ENCODE data around the gene STPG2. TPM values are rescaled to one million over a fixed set of nuclear protein-coding genes. Genes with fewer than 3 reads are reported as not detected.

STPG2 gene
- total and polyA plus RNA-seq, 2 of the 8 experiments (the other 6 are each of a cell fraction or from before 2014, with no cell fraction given) = 0.03 TPM; not detected in 1

DNA sequence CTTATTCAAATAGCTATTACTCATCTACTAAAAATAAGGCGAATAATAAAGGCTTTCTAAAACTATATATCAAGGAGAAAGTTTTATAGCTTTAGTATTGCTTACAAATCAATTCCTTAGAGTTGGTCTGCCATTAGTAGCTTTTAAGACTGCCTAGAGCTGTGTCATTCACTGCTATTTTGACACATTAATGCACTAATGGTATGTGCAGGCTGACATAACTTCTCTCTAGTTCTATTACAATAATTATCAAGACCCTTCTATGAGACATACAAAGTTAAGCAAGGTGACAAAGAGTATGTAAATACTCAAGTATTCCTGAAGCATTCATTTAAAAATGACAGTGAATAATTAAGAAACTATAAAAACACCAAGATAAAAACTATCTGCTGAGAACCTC is 625.3 kb downstream of the STPG2 start (continued):
- TF ChIP-seq, protein P1, sequence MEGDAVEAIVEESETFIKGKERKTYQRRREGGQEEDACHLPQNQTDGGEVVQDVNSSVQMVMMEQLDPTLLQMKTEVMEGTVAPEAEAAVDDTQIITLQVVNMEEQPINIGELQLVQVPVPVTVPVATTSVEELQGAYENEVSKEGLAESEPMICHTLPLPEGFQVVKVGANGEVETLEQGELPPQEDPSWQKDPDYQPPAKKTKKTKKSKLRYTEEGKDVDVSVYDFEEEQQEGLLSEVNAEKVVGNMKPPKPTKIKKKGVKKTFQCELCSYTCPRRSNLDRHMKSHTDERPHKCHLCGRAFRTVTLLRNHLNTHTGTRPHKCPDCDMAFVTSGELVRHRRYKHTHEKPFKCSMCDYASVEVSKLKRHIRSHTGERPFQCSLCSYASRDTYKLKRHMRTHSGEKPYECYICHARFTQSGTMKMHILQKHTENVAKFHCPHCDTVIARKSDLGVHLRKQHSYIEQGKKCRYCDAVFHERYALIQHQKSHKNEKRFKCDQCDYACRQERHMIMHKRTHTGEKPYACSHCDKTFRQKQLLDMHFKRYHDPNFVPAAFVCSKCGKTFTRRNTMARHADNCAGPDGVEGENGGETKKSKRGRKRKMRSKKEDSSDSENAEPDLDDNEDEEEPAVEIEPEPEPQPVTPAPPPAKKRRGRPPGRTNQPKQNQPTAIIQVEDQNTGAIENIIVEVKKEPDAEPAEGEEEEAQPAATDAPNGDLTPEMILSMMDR (IDR thresholded peaks at IDR 0.05; ENCODE audit: control extremely low read depth in 1 of 3, insufficient read depth in 1 of 3, low read depth in 1 of 3, low read length in 3 of 3) = no peak
- TF ChIP-seq EP300 (IDR thresholded peaks at IDR 0.05; ENCODE audit: borderline replicate concordance in 1 of 2, low read depth in 2 of 2, low read length in 2 of 2) = no peak
- TF ChIP-seq EZH2 (IDR thresholded peaks at IDR 0.05; ENCODE audit: low read depth, low read length, severe bottlenecking) = no peak
- no peak for TF ChIP-seq TAF7 (optimal IDR thresholded peaks at IDR 0.05; ENCODE audit: borderline replicate concordance, low read depth, low read length)
- TF ChIP-seq ZNF274 (IDR thresholded peaks at IDR 0.05; ENCODE audit: borderline replicate concordance, extremely low read depth, low read length) = no peak
- no peak for TF ChIP-seq SIN3A (conservative IDR thresholded peaks at IDR 0.05 in 1 of 2, IDR thresholded peaks at IDR 0.05 in 1 of 2; ENCODE audit: low read depth in 1 of 2, low read length in 2 of 2)
- no peak for TF ChIP-seq JUND (IDR thresholded peaks at IDR 0.05; ENCODE audit: low read length)

Data from H1 (cell line).